GM10847 (cell line): Measurements from ENCODE around the gene QSOX1.

ENCODE experiments used
- POLR2A ChIP-seq: IDR thresholded peaks from 2 replicates; pipeline ENCODE4 v1.6.1; 2011; ENCODE audit not compliant: insufficient read length; ENCODE audit errors: extremely low read depth

QSOX1 gene

GRCh38 chr1:180160357-180160756 lies 5.7 kb downstream of the QSOX1 start:
- TF ChIP-seq POLR2A = no peak

DNA sequence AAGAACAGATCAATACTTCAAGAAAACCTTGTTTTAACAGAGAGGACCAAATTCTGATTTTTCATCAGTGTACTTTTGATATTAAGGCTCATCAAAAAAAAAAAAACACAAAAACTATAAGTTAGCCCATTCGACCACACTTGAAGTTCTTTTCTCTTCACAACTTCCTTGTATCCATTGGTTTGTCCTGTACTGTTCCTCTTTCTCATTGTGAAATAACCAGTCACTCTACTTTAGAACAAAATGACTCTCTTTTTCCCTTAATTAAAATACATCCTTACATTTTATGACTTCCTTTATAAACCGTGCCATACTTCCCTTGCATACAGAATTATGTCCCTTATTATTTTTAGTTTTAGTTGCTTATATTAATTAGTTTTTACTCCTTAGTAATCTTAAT lies 8.4 kb downstream of the QSOX1 start:
- TF ChIP-seq POLR2A = no peak

DNA sequence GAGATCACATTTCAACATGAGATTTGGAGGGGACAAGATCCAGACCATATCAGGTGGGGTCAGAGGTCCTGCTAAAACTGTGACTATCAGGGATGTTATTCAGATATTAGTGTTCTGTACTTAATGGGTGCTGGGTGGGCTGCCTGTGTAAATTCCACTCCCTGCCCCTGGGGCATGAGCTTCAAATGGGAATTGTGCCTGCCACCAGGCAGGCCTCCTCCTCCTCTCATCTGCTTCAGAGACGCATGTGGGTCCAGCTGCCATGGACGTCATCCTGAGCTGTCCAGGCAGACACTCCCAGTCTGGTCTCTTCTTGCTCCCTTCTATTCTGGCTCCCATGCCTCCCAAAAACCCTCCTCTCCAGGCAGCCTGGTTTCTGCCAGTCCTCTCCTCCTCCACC lies 10.4 kb downstream of the QSOX1 start:
- no peak for TF ChIP-seq POLR2A

- TF ChIP-seq POLR2A = no peak
Measured at GRCh38 chr1:180165509-180166435, 11.1 kb downstream of the QSOX1 start.

GRCh38 chr1:180166436-180166800 lies 11.7 kb downstream of the QSOX1 start:
- no peak for TF ChIP-seq POLR2A

DNA sequence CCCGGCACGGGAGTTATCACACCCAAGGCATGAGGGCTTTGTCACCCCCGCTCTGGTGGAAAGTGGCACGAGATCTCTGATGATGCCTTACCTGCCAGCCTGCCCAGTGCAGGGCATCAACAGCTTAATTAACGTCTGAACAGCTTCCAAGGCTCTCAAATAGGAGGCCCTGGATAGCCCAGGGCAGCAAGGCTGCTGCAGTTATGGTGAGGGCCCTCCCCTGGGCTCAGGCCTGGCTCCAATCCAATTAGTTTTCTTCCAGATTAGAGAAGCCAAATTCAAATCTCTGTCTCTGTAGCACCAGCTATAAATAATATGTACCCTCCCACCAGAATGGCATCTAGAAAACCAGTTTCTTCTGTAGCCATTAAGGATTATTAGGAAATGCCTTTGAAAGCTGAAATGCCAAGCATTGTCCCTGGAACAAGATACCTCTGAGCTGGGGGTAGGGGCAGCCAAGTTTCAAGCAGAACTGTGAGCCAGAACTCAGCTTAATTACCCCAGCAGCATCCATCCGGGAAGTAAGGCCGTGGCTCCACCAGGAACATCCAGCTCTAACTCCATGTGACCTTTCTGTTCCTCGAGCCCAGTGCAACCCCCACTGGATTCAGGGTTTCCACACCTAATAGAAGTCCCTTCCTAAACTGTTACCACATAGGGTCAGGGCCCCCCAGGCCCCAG lies 12.5 kb downstream of the QSOX1 start:
- no peak for TF ChIP-seq POLR2A

DNA sequence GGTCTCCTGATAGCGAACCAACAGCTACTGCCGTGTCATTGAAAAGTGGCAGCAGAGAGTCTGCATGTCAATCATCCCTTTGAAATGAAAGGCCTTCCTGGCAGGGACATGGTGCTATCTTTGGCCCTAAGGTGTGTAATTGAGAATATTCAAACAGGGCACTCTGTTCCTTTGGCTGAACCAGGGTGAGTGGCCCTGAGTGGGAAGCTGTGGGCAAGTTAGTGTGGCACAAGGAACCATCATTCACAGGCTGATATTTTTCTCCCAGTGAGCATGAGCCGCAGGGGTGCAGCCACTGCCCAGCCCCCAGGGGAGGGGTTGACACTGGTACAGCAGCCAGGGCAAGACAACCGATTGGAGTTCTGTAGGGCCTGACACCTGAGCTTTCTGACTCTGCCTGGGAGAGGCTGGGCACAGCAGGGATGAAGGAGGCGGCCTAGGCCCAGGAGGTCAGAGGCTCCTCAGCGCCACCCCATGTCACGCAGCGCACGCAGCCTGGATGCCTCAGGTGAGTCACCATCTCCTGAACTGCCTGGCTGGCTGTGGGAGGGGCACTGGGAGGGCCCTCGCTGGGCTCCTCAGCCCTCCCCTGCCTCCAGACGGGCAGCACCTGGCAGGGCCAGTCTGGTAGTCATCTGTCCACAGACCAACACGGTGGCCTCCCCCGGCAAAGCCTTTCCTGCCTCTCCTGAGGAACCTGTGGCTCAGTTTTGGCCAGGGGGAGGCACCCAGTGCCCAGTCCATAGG lies 13.2 kb downstream of the QSOX1 start:
- no peak for TF ChIP-seq POLR2A

DNA sequence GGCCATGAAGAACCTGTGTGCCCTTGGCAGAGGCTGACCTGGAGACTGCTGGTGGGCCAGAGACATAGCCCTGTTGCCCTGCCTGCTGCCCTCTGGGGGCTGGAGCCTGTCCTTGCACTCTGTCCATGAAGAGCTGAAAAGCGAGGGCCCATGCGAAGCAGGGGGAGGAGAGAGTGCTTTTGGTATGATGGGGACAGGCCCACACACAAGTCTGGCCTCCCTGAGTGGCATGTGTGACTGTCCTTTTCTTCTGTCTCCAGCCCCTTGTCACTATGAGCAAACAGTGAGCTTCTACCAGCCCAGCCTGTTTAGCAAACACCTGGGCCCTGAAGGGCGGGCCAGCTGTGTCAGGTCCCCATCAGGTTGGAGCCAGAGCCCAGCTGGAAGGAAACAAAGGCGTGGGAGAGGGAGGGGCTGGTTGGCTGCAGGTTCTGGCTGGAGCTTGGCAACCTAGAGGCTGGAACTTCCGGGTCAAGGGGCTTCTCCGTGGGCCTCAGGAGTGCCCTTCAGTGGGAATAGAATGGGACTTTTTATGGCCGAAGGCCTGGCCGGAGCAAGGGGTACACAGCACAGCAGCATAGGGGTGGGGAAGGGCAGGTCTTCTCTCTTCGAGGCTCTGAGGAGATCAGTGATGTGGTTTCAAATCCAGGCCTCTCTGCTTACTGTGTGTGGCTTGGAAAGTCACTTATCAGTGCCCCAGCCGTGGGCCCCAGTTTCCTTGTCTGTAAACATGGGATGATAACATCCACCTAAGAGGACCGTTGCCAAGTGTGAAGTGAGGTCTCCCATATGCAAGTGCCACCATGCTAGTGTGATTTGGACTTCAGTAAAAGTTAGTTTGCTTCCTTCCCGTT lies 14.3 kb downstream of the QSOX1 start:
- TF ChIP-seq POLR2A = no peak

GRCh38 chr1:180169640-180170195 lies 15.0 kb downstream of the QSOX1 start:
- TF ChIP-seq POLR2A = no peak

DNA sequence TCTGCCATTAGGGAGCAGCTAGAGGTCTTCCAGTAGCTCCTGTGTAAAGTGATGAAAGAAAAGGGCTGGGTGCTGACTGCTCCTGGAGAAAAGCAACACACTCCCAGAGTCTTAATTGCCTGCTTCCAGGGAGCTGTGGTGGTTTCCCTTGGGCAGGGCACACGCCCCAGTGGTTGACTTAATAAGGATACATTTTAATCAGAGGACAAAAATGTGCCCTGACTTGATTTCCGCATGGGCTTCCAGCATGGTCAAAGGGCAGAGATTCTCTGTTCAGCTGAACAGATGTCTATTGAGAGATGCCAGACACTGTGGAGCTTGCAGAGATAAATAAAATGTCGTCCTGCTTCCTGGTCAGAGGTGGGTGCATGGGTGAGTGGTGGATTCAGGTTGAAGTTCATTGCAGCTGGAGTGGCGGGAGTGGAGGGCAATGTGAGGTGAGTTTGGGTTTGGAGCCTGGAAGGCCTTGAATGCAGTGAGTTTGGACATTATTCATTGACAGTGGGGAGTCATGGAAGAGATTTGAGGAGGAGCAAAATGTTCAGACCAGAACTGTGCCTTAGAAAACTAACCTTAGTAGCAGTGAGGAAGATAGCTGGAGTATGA lies 16.0 kb downstream of the QSOX1 start:
- no peak for TF ChIP-seq POLR2A

- TF ChIP-seq POLR2A = no peak
Measured at GRCh38 chr1:180171691-180172090, 17.0 kb downstream of the QSOX1 start.

DNA sequence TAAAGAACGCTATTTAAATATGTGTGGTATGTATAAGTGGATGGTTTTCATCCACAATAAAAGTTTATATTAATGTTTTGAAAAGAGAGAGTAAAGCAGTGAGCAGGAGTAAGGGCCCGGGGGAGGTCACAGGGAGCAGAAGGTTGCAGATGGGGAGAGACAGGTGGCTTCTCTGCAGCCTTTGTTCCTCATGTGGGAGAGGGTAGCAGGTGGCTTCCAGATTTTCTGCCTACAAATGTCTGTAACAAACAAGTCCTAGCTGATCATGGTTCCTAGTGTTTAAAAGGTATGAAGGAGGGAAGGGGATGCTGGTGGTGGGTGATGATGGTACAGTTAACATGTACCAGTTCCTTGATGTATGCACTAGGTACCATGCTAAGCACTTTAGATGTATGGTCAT lies 18.8 kb downstream of the QSOX1 start:
- TF ChIP-seq POLR2A = no peak

- no peak for TF ChIP-seq POLR2A
Measured at GRCh38 chr1:180173952-180174351, 19.3 kb downstream of the QSOX1 start.

DNA sequence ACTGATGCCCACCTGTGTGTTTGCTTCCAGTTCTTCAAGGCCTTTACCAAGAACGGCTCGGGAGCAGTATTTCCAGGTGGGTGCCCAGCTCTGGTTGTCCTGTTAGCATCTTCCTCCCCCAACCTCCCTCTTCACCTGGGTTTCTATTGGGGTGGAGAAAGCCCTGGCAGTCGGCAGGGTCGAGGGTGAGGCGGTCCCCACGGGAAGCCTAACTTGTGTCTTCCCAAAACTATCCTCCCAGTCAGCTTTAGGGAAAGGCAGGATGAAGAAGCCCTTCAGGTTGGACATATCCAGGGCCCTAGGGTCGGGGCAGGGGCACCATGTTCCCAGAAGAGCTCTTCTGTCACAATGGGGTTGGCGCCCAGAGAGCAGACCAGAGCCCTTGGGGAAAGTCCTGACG lies 20.6 kb downstream of the QSOX1 start:
- TF ChIP-seq POLR2A = no peak
